ENCODE data around the gene PLA2G2F.
"Not testable (repeated sequence)": the region's sequence is repeated elsewhere in the genome, so short reads cannot be mapped to it uniquely, and the experiment has no call there.

PLA2G2F gene

GRCh38 chr1:20120796-20121195 lies 18.3 kb upstream of the PLA2G2F start:
- TF ChIP-seq CTCF (conservative IDR thresholded peaks at IDR 0.05; ENCODE audit: control insufficient read depth, insufficient read depth, low read depth, low read length) = no peak
- H3K4me3 ChIP-seq (ENCODE audit: control insufficient read depth, low read depth, low read length) = no peak overlapping the region
- DNase-seq (ENCODE audit: low read depth) = no peak

- no peak for DNase-seq (ENCODE audit: low read depth)
- no peak overlapping the region for H3K4me3 ChIP-seq (ENCODE audit: control insufficient read depth, low read depth, low read length)
- TF ChIP-seq CTCF (conservative IDR thresholded peaks at IDR 0.05; ENCODE audit: control insufficient read depth, insufficient read depth, low read depth, low read length) = no peak
Measured at GRCh38 chr1:20123722-20124455, 15.2 kb upstream of the PLA2G2F start.

- TF ChIP-seq CTCF (conservative IDR thresholded peaks at IDR 0.05; ENCODE audit: control insufficient read depth, insufficient read depth, low read depth, low read length) = no peak
- no peak overlapping the region for H3K4me3 ChIP-seq (ENCODE audit: control insufficient read depth, low read depth, low read length)
- DNase-seq (ENCODE audit: low read depth) = peak; percentile 83
Measured at GRCh38 chr1:20124456-20125057, 14.6 kb upstream of the PLA2G2F start.

GRCh38 chr1:20125100-20125499 lies 14.0 kb upstream of the PLA2G2F start:
- TF ChIP-seq CTCF (conservative IDR thresholded peaks at IDR 0.05; ENCODE audit: control insufficient read depth, insufficient read depth, low read depth, low read length) = no peak
- no peak overlapping the region for H3K4me3 ChIP-seq (ENCODE audit: control insufficient read depth, low read depth, low read length)
- no peak for DNase-seq (ENCODE audit: low read depth)

GRCh38 chr1:20126041-20126805 lies 12.9 kb upstream of the PLA2G2F start:
- TF ChIP-seq CTCF (conservative IDR thresholded peaks at IDR 0.05; ENCODE audit: control insufficient read depth, insufficient read depth, low read depth, low read length) = no peak
- no peak overlapping the region for H3K4me3 ChIP-seq (ENCODE audit: control insufficient read depth, low read depth, low read length)
- DNase-seq (ENCODE audit: low read depth) = no peak

- H3K4me3 ChIP-seq (ENCODE audit: control insufficient read depth, low read depth, low read length) = no peak overlapping the region
- no peak for DNase-seq (ENCODE audit: low read depth)
- TF ChIP-seq CTCF (conservative IDR thresholded peaks at IDR 0.05; ENCODE audit: control insufficient read depth, insufficient read depth, low read depth, low read length) = no peak
Measured at GRCh38 chr1:20126806-20127440, 12.2 kb upstream of the PLA2G2F start.

GRCh38 chr1:20130518-20130917 lies 8.6 kb upstream of the PLA2G2F start:
- DNase-seq (ENCODE audit: low read depth) = not testable (repeated sequence)

More at GRCh38 chr1:20130518-20130917, 8.6 kb upstream of the PLA2G2F start:
- not testable (repeated sequence) for H3K4me3 ChIP-seq (ENCODE audit: control insufficient read depth, low read depth, low read length)
